B cell (primary cell): ENCODE measurements around the gene NANS.

ENCODE experiments used
- EZH2 ChIP-seq: IDR thresholded peaks from 2 replicates; pipeline ENCODE4 v1.6.1; 2012; ENCODE audit warnings: borderline replicate concordance, low read depth, mild to moderate bottlenecking, moderate library complexity, low read length; ENCODE audit not compliant: insufficient read depth, poor library complexity, severe bottlenecking
- TF ChIP-seq, protein P1 (sequence below): fragments of 200-600 bp; IDR thresholded peaks from one replicate; pipeline ENCODE4 v1.8.0; 2022; ENCODE audit warnings: antibody characterized with exemption, mild to moderate bottlenecking

- TF ChIP-seq, protein P1, sequence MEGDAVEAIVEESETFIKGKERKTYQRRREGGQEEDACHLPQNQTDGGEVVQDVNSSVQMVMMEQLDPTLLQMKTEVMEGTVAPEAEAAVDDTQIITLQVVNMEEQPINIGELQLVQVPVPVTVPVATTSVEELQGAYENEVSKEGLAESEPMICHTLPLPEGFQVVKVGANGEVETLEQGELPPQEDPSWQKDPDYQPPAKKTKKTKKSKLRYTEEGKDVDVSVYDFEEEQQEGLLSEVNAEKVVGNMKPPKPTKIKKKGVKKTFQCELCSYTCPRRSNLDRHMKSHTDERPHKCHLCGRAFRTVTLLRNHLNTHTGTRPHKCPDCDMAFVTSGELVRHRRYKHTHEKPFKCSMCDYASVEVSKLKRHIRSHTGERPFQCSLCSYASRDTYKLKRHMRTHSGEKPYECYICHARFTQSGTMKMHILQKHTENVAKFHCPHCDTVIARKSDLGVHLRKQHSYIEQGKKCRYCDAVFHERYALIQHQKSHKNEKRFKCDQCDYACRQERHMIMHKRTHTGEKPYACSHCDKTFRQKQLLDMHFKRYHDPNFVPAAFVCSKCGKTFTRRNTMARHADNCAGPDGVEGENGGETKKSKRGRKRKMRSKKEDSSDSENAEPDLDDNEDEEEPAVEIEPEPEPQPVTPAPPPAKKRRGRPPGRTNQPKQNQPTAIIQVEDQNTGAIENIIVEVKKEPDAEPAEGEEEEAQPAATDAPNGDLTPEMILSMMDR = no peak
- TF ChIP-seq EZH2 = no peak
Observed at GRCh38 chr9:98094851-98095250, 38.3 kb downstream of the NANS start.
